Measurements from ENCODE around the gene ZC3HAV1L.

- TF ChIP-seq, protein P1, sequence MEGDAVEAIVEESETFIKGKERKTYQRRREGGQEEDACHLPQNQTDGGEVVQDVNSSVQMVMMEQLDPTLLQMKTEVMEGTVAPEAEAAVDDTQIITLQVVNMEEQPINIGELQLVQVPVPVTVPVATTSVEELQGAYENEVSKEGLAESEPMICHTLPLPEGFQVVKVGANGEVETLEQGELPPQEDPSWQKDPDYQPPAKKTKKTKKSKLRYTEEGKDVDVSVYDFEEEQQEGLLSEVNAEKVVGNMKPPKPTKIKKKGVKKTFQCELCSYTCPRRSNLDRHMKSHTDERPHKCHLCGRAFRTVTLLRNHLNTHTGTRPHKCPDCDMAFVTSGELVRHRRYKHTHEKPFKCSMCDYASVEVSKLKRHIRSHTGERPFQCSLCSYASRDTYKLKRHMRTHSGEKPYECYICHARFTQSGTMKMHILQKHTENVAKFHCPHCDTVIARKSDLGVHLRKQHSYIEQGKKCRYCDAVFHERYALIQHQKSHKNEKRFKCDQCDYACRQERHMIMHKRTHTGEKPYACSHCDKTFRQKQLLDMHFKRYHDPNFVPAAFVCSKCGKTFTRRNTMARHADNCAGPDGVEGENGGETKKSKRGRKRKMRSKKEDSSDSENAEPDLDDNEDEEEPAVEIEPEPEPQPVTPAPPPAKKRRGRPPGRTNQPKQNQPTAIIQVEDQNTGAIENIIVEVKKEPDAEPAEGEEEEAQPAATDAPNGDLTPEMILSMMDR (IDR thresholded peaks at IDR 0.05), result no peak
- no peak for TF ChIP-seq POLR2A (IDR thresholded peaks at IDR 0.05; ENCODE audit: low read depth)
Observed at GRCh38 chr7:139043823-139044812, 8.3 kb upstream of the ZC3HAV1L start.

All from esophagus muscularis mucosa (tissue), 3 donors.